Measurements from ENCODE around the gene CCNT2.
"Not testable (repeated sequence)": the region's sequence is repeated elsewhere in the genome, so short reads cannot be mapped to it uniquely, and the experiment has no call there.

Gene CCNT2

DNA sequence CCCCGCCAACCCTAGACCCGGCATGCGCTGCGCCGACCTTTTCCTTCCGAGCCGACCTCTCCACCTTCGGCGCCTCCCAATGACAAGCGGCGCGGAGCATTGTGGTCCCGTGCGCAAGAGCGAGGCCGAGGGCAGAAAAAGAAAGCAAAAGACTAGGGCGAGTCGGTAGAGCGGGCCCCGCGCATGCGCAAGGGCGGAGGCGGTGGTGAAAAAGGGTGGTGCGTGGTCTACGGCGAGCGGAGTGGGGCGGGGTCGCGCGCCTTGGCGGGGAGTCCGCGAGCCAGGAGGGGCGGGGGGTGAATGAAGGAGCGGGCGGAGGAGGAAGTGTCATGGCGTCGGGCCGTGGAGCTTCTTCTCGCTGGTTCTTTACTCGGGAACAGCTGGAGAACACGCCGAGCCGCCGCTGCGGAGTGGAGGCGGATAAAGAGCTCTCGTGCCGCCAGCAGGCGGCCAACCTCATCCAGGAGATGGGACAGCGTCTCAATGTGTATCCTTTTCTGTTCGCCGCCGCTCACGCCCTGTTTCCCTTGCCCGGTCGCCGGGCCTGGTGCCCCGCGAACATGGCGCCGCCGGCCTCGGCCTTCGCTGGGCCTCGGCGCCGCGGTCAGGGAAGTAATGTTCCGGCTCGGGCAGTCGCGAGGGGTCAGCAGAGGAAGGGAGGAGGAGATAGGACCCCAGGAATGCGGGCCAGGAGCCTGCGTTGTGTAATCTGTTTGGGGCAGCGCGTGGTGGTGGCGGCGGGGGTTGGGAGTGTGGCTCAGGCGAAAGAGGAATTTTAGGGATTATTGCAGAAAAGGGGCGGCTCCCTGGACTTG, at the start of gene CCNT2:
Gene CCNT2 (plus strand): TSS at position 297 of the 815 bp plus-strand sequence. CDS start 33 bp downstream, at position 330.
- peak; percentile 94 for DNase-seq

DNA sequence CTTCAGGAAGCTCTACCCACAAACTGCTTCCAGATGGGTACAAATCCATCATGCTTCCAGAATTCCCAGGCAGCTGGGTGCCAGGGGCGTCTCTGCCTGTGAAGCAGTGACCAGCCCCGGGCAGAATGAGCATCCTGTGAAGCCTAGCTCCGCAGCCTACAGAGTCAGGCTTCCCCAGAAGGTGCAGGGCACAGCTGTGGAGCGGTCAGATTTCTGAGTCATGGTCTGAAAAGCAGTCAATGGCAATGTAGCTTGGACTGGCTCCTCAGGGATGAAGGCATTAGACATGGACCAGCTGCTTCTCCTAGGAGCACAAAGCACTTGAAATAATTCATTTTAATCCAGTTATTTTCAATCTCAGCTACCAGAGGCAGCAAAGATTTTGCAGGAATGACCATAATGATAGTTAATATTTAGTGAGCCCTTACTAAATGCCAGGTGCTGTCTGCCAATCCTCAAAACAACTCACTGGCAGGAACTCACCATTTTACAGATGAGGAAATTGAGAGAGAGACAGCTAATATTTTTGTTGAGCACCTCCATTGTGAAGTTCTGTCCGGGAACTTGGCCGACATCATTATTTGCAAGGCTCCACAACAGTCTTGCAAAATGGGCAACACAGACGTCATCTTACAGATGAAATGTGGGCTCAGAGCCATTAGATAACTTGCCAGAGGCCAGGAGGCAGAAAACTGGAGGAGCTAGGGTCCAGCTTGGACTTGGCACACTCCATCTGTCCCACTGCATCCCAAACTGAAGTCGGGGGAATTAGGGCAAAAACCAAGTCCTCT, 48.5 kb upstream of the CCNT2 start:
- DNase-seq: no peak

DNA sequence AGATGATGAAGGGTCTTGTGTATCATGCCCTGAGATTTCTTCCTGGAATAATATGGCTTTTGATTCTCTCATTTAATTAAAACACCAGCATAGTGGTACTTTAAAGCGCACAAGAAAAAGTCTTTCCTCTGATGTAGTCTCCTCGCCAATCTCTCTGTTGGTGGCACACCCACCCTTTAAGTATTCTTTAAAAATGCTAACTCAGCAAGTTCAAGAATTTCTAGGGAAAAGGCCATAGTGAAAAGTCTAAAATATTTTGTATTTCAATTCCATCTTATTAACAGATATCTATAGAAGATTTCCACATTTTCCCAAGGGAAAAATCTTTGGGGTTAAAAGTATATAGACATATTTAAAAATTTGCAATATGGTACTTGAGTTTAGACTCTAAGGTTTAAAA, 45.5 kb upstream of the CCNT2 start:
- no peak for DNase-seq

DNA sequence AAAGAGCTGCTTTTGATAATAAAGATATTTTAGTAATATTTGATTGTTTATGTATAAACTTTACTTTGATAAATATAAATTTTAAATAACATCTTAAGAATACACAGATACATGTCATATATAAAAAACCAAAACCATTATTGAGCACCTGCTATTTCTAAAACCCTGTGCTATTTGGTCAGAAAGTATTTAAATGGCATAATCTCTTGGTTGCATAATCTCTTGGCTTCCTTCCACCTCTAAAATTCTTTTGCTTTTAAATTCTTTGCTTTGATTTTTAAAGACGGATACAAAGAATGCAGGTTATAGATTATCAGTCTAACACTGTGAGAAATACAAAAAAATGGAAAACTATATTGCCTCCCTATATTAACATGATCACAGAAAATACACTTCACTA, 43.3 kb upstream of the CCNT2 start:
- DNase-seq: no peak

DNA sequence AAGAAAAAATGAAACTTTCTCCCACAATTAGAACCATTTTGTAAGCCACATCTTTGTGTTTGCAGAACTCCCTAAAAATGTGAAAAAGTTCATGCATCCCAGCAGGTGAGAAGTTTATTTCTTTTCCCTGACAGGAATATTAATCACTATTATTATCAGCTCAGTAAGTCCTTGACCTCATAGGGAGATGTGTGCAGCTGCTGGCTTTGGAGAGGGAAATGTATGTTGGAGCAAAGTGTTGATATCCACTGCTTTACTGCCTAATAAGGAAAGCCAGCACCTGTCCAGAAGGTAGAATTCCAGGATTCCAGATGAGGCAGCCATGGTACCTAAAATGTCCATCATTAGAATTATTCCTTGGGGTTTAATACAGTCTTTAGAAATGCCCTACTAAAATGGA, 35.8 kb upstream of the CCNT2 start:
- no peak for DNase-seq

DNA sequence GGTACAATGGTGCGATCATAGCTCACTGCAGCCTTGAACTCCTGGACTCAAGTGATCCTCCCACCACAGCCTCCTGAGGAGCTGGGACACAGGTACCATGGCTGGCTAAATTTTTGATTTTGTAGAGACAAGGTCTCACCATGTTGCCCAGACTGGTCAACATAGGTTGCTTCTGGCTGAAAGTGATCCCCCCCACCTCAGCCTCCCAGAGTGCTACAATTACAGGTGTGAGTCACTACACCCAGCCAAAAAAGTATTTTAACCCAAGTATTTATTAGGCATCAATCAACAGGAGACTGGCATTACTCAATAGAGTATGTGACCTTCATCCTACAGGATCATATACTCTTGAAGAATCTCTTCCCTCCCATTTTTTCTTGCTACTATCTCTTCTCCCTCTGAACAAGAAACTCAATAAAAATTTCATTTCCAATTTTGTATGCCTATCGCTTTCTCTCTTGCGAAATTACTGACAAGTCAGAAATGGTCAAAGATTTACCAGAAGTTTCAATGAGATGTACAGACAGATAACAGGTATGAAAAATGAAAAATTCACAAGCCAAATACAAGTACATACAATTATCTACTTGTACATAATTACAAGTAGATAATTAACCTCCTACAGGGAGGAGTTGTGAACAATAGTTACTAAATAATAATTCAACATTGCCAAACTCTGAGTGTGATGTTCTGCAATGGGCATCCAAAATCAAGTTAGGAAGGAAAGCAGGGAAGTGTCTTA, 34.9 kb upstream of the CCNT2 start:
- no peak for DNase-seq

DNA sequence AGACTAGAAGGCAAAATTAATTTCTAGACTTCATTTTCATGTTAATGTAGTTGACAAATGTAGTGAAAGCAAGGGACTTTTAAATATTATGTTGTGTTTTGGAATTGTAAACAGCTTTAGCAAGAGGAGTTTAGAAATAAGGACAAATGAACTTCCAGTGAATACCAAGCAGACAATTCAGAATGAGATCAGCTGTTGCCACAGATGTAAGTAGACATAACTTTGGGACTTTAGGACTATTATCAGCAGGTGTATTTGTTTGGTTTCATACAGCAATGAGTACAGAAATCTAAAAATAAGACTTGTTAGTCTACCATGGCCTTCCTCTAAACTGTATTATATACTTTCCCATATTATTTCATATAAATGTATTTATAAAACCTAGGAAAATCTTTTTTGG, 34.2 kb upstream of the CCNT2 start:
- DNase-seq: no peak

DNA sequence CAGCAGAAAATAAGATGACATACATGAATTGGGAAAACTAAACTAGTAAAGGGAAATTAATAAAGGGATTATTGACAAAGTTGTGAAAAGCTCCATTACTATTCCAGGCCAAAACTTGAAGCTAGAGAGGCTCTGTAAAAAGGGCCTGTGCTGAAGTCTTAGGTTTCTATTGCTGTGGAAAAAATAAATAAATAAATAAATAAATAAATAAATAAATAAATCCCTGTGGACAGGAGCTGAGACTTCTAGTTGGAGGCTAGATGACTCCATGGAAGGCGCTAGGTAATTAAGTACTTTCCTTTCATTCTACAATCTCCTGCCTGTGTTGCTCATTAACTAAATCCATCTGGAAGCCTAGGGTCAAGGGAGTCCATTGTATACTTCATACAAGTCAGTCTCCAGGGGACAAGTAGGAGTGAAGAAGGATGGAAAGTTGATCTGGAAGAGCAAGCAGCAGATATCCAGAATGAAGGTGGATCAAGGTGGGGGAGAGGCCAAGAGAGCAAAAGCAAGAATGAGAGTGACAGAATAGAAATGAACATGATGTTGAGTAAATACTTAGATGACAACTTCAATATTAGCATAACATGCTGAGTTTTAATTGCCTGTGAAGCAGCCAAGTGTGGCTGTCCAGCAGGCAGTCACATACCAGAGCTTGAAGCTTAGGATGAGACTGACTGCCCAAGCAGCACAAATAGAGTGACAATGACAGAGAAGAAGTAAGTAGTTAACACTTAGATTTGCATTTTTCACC, 26.2 kb upstream of the CCNT2 start:
- no peak for DNase-seq

DNA sequence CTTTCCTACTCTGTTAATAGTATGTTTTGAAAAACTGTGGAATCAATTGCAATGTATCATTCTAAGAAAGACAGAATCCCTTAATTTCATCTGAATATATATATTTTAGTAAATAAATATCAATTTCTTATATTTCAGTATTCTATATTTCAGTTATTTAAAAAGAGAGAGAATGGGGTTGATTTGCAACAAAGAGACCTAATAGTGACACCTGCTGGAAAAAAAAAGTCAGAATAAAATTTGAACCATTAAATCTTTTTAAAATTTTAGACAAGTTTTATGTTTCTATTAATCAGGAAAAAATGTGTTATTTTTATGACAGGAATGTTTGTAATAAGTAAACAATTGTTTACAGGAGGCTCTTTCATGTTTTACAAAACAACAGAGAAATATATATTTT, 20.7 kb upstream of the CCNT2 start:
- DNase-seq: no peak

DNA sequence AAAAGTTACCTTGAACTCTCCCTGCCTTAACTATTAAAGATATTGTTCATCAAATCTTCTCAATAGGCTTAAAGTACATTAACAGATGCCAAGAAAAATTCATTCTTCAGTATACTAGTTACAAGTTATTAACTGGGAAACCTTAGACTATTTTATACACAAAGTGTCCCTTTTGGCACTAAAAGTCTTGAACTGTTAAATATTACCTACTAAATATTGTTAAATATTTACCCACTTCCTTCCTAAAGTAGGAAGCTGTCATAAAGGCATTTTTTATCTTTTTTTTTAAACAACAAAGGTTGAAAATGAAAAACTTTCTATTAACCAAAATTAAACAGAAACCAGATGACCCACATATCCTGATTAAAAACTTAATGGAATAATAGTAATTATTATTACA, 19.4 kb upstream of the CCNT2 start:
- DNase-seq: no peak

DNA sequence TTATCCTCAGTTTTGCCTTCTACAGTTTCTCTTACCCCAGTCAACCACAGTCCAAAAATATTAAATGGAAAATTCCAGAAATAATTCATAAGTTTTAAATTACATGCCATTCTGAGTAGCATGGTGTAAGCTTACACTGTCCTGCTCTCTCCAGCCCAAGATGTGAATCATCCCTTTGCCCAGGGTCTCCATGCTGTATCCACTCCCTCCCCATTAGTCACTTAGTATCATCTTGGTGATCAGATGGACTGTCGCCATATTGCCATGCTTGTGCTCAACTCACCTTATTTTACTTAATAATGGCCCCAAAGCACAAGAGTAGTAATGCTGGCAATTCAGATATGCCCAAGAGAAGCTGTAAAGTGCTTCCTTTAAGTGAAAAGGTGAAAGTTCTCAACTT, 18.5 kb upstream of the CCNT2 start:
- DNase-seq: no peak

DNA sequence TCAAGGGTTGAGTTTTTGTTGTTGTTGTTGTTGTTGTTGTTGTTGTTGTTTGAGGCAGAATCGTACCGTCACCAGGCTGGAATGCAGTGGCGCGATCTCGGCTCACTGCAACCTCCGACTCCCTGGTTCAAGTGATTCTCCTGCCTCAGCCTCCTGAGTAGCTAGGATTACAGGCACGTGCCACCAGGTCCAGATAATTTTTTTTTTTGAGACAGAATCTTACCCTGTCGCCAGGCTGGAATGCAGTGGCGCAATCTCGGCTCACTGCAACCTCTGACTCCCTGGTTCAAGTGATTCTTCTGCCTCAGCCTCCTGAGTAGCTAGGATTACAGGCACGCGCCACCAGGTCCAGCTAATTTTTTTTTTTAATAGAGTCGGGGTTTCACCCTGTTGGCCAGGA, 14.9 kb upstream of the CCNT2 start:
- not testable (repeated sequence) for DNase-seq

DNA sequence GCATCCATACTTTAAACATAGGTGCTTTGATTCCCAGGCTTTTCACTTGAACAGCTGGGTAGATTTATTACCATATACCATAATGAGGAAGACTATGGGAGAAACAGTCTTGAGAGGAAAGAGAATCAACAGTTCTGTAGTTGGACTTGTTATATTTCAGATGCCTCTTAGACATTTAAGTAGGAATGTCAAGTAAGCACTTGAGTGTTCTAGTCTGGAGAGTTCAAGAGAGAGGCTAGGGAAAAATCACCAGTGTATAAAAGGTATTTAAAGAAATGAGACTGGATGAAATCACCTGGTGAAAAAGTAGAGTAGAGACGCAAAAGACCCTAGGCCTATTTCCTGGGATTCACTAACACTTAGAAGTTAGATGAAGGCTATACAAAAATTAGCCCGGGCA, 13.5 kb upstream of the CCNT2 start:
- no peak for DNase-seq

DNA sequence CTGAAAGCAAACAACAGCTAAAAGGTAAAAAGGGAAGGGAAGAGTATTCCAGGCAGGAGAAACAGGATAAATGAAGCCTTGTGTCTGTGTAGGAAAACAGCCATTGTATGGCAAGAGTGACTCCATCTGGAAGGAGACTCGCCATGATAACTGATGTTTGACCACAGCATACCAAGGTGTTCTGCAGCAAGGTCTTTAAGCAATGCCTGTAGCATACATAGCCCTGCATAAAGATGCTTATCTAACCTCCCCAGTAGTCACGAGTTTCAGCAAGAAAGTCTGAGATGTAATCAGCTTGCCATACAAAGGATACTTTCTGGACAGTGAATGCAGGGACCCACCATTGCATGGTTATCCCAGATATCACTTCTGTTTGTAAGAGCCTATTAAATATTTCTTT, 11.9 kb upstream of the CCNT2 start:
- no peak for DNase-seq

DNA sequence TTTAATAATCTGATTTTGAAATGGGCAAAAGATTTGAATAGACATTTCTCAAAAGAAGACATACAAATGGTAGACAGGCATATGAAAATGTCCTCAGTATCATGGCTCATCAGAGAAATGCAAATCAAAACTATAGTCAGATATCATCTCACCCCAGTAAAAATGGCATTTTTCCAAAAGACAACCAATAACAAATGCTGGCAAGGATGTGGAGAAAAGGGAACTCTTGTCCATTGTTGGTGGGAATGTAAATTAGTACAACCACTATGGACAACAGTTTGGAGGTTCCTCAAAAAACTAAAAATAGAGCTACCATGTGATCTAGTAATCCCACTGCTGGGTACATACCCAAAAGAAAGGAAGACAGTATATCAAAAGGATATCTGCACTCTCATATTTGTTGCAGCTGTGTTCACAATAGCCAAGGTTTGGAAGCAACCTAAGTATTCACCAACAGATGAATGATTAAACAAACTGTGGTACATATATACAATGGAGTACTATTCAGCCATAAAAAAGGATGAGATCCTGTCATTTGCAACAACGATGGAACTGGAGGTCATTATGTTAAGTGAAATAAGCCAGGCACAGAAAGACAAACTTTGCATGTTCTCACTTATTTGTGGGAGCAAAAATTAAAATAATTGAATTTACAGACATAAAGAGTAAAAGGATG, 11.0 kb upstream of the CCNT2 start:
- not testable (repeated sequence) for DNase-seq

DNA sequence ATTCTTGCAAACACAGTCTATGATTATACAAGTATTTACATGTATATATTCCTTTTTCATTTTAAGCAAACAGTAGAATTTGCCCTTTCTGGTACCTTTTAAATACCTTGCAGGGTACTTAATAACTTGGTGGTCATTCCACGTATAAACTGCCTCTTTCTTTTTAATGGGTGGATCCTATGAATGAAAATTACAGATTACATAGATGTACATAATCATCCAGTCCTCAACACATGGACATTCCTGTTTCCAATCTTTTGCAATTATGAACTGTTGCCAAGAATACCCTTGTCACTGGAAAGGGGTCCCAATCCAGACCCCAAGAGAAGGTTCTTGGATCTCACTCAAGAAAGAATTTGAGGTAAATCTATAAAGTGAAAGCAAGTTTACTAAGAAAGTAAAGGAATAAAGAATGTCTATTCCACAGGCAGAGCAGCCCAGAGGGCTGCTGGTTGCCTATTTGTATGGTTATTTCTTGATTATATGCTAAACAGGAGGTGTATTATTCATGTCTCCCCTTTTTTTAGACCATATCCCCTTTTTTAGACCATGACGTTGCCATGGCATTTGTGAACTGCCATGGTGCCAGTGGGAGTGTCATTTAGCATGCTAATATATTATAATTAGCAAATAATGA, 7.7 kb upstream of the CCNT2 start:
- no peak for DNase-seq

DNA sequence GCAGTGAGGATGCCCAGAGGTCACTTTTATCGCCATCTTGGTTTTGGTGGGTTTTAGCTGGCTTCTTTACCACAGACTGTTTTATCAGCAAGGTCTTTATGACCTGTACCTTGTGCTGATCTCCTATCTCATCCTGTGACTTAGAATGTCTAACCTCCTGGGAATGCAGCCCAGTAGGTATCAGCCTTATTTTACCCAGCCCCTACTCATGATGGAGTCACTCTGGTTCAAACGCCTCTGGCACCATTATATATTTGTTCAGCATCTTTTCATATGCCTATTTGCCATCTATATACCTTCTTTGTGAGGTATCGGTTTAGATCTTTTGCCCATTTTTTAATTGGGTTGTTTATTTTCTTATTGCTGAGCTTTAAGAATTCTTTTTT, 7.2 kb upstream of the CCNT2 start:
- no peak for DNase-seq

DNA sequence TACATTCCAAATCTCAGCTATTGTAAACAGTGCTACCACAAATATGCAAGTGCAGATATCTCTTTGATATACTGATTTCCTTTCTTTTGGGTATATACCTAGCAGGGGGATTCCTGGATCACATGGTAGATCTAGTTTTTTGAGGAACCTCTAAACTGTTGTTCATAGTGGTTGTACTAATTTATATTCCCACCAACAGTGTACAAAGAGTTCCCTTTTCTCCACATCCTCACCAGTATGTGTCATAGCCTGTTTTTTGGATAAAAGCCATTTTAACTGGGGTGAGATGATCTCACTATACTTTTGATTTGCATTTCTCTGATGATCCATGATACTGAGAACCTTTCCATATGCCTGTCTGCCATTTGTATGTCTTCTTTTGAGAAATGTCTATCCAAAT, 6.3 kb upstream of the CCNT2 start:
- DNase-seq: no peak

DNA sequence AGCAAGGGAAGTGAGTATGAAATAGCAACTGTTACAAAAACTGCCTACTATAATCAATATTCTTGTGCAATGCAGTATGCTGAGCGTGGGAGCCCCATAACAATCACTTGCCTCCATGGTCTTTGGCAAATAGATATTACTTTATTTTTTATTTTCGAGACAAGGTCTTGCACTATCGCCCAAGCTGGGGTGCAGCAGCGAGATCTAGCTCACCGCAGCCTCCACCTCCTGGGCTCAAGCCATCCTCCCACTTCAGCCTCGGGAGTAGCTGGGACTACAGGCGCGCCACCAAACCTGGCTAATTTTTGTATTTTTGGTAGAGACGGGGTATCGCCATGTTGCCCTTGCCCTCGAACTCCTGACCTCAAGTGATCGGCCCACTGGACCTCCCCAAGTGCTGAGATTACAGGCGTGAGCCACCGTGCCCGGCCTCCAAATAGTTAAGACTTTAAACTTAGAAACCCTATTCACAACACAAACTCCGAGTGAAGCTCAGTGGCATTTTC, 1.2 kb upstream of the CCNT2 start:
- DNase-seq: no peak

DNA sequence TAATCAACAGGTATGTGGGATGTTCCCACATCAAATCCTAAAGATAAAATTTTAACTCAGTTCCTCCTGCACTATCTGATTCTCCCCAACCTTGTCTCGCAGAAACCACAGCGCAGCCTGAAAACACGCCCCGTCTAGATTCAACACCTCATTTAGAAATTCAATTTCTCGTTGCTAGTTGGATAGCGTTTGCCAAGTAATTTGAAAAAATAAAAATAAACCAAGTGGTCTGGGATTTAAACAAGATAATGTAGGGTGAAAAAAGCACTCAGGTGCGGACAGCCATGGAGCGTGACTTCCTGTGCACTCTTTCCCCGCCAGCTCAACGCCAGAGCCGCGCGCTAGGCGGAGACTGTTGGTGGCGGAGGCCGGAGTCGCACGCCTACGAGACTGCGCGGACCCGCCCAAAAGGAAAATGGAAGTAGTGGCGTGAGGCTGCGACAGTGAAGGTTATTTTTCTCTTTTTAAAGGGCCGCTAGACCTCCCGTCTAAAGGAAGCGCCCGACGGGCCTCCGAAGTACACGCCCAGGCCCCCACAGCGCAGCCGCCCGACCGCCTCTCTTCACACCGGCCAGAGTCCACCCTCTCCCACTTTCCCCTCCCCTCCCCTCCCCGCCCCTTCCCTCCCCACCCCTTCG, 615 bp upstream of the CCNT2 start:
- peak; percentile 94 for DNase-seq

All from NCI-H2081 treated with DMSO at 0.1 percent for 48 hours (cell line).